Stimulated activated CD8-positive, alpha-beta memory T cell treated with anti-CD3 and anti-CD28 coated beads, Interleukin-7, amount 100 ng/mL, for 24 hours (primary cell): ENCODE data around the gene OTULIN.

Experiments used
- DNase-seq: peaks from one replicate; pipeline ENCODE4 v3.0.0-alpha.2; 2020; ENCODE audit warnings: low read depth

OTULIN gene

DNA sequence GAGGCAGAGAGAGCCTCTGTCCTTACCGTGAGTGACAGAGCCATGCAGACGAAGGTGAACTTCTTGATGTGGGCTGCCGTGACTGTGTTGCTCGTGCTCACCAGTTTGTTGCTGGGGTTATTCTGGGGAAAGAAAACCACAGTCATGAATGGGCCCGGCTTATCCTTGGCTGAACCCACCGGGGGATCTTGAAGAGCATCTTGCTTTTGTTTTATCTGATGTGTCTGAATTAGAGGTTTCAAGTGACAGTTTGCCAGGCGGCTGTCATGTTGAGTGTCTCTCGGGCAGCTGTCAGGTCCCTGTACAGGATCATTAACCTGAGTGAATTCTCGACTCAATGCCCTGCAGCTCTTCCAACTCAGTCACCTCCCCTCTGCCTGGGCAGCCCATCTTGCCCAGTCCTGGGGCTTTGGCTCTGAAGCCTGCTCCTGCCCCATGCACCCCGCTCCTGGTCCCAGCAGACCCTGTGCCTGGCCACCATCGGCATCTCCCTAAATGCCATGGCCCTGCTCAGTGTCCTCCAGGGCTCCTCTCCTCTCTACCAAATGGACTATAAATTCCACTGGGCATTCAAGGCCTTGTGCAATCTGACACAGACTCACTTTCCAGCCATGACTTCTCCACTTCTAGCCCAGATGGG, 77.4 kb downstream of the OTULIN start:
- DNase-seq, result no peak

DNA sequence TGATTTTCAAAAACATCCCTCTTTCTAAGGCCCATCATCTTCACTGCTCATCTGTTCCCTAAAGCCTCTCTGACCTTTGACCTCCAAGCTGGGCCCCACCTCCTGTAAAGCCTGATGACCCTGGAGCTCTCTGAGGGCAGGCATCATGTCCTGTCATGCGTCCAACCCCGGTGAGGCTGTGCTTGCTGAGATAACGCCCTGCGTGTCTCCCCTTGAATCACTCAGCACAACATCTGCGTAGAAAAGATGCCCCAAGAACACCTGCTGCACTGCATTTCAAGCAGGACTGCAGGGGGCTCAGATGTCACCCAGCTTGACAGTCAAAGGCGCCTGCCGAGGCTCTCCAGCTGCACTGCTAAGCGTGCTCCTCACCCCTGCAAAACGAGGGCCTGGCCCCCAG, 78.0 kb downstream of the OTULIN start:
- no peak for DNase-seq

DNA sequence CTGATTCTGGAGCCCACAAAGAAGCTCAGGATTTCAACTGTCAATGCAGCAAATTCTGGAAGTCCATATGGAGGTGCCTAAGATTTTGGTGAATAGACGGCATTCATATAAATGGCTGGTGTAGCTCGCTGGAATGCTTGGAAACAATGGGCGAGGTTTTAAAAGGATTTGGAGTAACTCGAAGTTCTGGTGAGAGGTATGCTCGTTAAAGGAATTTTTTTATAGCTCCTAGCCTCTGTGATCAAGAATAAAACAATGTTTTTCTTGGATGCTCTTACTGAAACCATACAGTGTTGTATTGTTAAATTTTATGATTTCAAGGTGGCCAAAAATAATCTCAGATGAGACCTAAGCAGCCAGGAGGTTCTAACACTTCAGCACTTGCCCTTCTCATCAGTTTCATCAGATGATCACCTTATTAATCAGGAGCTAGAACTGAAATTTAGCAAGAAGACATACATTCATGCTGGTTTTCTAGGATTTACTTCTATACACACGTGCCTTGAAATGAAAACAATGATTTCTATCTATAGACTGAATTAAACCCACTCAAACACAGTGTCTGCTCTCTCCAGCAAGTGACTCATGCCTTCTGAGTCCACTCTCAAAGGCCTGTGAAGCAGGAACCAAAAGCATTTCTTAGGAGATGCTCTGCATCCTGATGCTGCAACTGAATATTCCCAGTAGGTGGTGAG, 79.2 kb downstream of the OTULIN start:
- no peak for DNase-seq

DNA sequence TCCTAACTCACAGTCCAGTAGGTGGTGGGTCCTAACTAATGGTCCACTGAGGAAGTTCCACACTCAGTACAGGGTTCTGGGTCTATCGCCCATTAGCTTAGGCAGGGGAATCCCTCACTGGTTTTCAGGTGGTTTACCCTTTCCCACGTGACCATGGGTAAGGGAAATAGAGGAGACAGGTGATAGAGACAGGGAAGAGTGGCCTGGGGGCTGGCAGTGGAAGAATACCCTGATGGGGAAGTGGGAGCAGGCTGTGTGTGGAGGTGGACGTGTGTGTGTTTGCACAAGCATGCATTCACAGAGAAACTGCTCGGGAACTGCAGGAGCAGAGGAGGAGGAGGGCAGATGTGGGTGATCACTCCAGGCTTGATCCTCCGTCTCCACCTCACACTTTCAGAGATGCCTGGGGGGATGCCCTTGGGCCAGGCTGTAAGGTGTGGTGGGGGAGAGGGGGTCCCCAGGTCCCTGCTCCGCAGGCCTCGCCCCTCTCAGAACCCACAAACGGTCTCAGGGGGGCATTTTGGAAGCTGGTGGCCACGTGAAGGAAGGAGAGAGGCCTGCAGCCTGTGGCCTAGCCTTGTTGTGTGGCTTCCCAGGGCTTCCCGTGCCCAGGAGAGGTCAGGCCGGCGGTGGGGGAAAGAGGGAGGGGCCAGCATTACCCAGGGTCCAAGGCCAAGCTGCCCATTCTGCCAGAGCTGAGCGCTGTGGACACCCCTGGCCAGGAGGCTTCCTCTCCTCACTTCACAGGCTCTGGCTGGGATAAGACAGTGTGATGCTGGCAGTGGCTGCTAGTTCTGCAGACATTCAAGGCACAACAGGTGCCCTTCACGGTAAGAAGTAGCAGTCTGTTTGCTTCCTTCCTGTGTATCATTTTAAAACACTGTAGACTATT, 80.0 kb downstream of the OTULIN start:
- DNase-seq, result no peak

DNA sequence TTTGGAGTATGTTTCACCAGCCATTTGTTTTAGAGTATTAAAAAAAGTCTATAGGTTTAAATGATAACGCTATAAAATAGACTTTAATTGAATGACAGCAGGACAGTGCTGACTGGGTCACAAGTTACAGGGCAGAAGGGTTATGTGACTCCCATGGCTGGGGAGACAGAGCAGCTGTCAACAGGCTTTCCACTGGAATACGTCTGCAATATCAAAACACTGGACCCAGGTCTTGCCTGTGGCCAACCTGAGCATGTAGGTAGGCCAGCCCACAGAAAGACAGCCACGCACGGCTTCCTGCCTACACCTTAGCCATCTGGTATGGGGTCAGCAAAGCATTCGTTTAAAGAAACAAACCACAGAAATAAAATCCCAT, 80.7 kb downstream of the OTULIN start:
- no peak for DNase-seq

DNA sequence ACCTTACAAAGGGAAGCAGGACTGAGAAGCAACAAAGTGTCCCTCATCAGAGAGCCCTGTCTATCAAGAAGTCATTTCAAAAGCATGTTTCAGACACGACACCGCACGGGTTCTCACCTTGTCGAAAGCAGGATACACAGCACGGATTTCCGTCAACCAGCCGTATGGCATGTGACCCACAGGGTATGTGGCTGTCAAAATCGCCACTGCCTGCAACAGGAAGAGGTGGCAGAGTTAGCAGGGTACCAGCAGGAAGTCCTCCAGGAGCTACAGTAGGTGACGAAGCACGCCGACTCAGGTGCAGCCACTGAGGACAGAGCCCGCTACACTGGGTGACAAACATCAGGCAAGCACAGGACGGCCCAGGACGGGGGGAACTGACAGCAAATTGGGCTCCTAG, 81.2 kb downstream of the OTULIN start:
- DNase-seq, result no peak

DNA sequence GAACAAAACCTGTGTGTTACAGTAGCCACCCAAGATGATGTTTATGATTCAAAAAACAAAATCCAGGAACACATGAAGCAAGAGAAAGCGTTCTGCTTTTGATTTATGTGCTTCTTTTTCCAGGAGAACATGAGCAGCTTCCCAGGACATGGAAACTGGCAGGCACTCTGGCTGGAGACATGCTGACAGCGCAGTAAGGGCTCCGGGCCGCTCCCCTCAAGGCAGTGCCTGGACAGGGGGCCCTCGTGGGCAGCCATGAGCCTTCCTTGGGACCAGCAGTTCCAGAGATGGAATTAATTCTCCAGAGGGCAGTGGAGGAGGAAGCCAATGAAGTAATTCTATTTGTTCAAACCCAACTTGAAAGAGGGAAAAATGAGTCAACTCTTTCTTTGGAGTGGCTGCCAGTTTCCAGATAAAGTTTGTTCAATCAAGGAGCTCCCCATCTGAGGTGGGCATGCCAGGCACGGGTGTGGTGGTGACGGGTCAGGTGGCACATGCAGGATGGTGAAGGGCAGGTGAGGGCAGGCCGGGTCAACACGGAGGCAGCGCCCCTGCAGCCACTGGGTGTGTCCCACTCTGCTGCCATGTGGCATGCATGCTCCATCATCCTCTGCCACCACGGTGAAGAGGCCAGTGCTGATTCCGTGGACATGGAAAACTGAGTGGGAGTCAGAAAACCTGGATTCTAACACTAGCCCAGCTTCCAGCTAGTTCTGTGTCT, 83.8 kb downstream of the OTULIN start:
- no peak for DNase-seq
